ENCODE data around the gene ADAM8.

DNA sequence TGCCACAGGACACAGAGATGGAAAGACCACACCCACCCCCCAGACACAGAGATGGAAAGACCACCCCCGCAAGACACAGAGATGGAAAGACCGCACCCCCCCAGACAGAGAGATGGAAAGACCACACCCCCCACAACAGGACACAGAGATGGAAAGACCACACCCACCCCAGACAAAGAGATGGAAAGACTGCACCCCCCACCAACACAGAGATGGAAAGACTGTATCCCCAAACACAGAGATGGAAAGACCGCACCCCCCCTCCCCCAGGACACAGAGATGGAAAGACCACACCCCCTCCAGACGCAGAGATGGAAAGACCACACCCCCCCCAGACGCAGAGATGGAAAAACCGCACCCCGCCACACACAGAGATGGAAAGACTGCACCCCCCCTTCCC, 40.1 kb upstream of the ADAM8 start:
- TF ChIP-seq, protein P1, sequence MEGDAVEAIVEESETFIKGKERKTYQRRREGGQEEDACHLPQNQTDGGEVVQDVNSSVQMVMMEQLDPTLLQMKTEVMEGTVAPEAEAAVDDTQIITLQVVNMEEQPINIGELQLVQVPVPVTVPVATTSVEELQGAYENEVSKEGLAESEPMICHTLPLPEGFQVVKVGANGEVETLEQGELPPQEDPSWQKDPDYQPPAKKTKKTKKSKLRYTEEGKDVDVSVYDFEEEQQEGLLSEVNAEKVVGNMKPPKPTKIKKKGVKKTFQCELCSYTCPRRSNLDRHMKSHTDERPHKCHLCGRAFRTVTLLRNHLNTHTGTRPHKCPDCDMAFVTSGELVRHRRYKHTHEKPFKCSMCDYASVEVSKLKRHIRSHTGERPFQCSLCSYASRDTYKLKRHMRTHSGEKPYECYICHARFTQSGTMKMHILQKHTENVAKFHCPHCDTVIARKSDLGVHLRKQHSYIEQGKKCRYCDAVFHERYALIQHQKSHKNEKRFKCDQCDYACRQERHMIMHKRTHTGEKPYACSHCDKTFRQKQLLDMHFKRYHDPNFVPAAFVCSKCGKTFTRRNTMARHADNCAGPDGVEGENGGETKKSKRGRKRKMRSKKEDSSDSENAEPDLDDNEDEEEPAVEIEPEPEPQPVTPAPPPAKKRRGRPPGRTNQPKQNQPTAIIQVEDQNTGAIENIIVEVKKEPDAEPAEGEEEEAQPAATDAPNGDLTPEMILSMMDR (IDR thresholded peaks at IDR 0.05) = no peak
- TF ChIP-seq POLR2A (IDR thresholded peaks at IDR 0.05) = no peak

Measured in esophagus squamous epithelium (tissue), 4 donors.